Measurements from ENCODE around the gene RASSF6.
"Not testable (repeated sequence)": the region's sequence is repeated elsewhere in the genome, so short reads cannot be mapped to it uniquely, and the experiment has no call there.

Gene RASSF6

DNA sequence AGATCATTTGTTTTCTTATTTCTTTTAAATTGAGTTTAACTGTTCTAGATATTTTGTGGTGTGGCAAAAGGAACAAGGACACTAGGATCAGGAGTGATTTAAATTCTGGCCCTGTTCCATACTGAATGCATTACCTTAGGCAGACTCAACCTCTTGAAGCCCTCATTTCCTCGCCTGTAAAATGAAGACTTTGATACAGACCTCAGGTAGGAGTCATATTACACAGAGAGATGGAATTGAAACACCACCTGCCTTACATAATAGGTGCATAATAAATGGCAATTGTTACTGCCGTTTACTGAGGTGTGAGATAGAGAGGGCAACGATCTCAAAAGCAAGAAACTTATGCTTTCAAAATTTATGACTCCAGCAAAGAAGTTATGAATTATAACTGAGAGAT is 28.2 kb upstream of the RASSF6 start:
- H3K4me3 ChIP-seq (ENCODE audit: low read length), result no peak overlapping the region
- H3K9me3 ChIP-seq (ENCODE audit: insufficient read depth, low read depth, low read length), result no peaks in the 10 kb centered on the region
- no peaks in the 10 kb centered on the region for H3K27me3 ChIP-seq (ENCODE audit: insufficient read depth, low read length)
- H3K4me1 ChIP-seq (ENCODE audit: insufficient read depth, low read length), result no peaks in the 10 kb centered on the region
- no peaks in the 10 kb centered on the region for H3K36me3 ChIP-seq (ENCODE audit: insufficient read depth, low read depth, low read length)
- H3K9ac ChIP-seq (ENCODE audit: low read depth, low read length), result no peak overlapping the region
- no peak overlapping the region for H3K27ac ChIP-seq (ENCODE audit: low read length)

- H3K9me3 ChIP-seq (ENCODE audit: insufficient read depth, low read depth, low read length), result no peaks in the 10 kb centered on the region
- H3K9ac ChIP-seq (ENCODE audit: low read depth, low read length), result no peak overlapping the region
- no peak overlapping the region for H3K27ac ChIP-seq (ENCODE audit: low read length)
- no peak overlapping the region for H3K4me3 ChIP-seq (ENCODE audit: low read length)
- H3K27me3 ChIP-seq (ENCODE audit: insufficient read depth, low read length), result no peaks in the 10 kb centered on the region
- H3K36me3 ChIP-seq (ENCODE audit: insufficient read depth, low read depth, low read length), result no peaks in the 10 kb centered on the region
- no peaks in the 10 kb centered on the region for H3K4me1 ChIP-seq (ENCODE audit: insufficient read depth, low read length)
These were observed 25.9 kb upstream of the RASSF6 start for GRCh38 chr4:73646117-73646516.

DNA sequence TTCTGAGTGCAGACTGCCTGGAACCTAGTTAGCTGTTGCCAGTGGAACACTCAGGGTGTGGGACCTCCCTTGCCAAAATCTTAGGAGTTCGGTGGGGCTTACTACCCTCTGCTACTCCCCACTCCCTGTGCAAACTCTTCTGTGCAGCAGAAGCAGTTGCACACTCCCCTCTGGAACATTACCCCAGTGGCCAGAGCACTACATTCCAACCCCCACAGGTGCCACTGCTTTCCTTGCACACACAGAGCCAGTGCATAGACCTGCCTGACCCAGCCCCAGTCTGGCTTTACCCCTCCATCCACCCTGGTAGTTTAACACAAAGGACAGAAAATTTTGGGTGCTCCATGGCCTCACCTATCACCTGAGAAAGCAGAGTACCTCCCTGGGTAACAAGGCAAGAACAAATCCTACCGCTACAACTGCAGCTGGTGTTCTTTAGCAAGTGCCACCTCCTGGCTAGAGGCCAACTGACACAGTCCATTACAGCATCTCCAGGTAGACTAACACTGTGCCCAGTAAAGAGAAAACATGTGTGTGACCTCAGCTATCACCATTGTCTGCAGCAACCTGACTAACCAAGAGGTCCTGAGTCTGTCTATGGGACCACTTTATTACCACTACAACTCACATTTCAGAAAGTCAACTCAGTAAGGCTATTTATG is 11.5 kb upstream of the RASSF6 start:
- H3K4me3 ChIP-seq (ENCODE audit: low read length), result no peak overlapping the region
- no peak overlapping the region for H3K27ac ChIP-seq (ENCODE audit: low read length)
- H3K27me3 ChIP-seq (ENCODE audit: insufficient read depth, low read length), result no peaks in the 10 kb centered on the region
- H3K4me1 ChIP-seq (ENCODE audit: insufficient read depth, low read length), result no peaks in the 10 kb centered on the region; the same call in 1 of the 2 replicates
- H3K9ac ChIP-seq (ENCODE audit: low read depth, low read length), result no peak overlapping the region
- H3K9me3 ChIP-seq (ENCODE audit: insufficient read depth, low read depth, low read length), result no peaks in the 10 kb centered on the region
- H3K36me3 ChIP-seq (ENCODE audit: insufficient read depth, low read depth, low read length), result no peaks in the 10 kb centered on the region

GRCh38 chr4:73628834-73629233 is 8.6 kb upstream of the RASSF6 start:
- H3K9me3 ChIP-seq (ENCODE audit: insufficient read depth, low read depth, low read length); H3K4me1 ChIP-seq (ENCODE audit: insufficient read depth, low read length); H3K4me3 ChIP-seq (ENCODE audit: low read length); H3K9ac ChIP-seq (ENCODE audit: low read depth, low read length); H3K36me3 ChIP-seq (ENCODE audit: insufficient read depth, low read depth, low read length); H3K27ac ChIP-seq (ENCODE audit: low read length); H3K27me3 ChIP-seq (ENCODE audit: insufficient read depth, low read length): not testable (repeated sequence)

DNA sequence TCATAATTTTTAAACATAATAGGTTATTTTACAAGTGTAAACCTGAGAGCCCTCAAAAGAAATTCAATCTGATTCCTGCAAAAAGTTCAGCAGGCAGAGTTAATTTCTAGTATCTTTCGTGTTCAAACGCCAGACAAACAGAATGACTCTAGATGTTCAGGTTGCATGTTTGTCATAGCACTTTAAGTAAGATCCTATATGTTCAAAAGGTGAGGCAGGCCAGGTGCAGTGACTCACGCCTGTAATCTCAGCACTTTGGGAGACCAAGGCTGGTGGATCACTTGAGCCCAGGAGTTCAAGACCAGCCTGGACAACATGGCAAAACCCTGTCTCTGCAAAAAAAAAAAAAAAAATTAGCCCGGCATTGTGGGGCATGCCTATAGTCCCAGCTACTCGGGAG is 1.1 kb upstream of the RASSF6 start:
- no peaks in the 10 kb centered on the region for H3K4me1 ChIP-seq (ENCODE audit: insufficient read depth, low read length)
- no peaks in the 10 kb centered on the region for H3K9me3 ChIP-seq (ENCODE audit: insufficient read depth, low read depth, low read length)
- H3K4me3 ChIP-seq (ENCODE audit: low read length), result no peak overlapping the region
- no peak overlapping the region for H3K27ac ChIP-seq (ENCODE audit: low read length)
- no peak overlapping the region for H3K9ac ChIP-seq (ENCODE audit: low read depth, low read length)
- H3K36me3 ChIP-seq (ENCODE audit: insufficient read depth, low read depth, low read length), result no peaks in the 10 kb centered on the region
- peaks cover 19% of the 10 kb centered on the region for H3K27me3 ChIP-seq (ENCODE audit: insufficient read depth, low read length)

GRCh38 chr4:73619346-73619745 is 890 bp downstream of the RASSF6 start:
- Histone ChIP-seq H3K4me3 (ENCODE audit: low read length) (no peak overlapping the region), H3K27ac (ENCODE audit: low read length) (no peak overlapping the region), H3K36me3 (ENCODE audit: insufficient read depth, low read depth, low read length) (no peaks in the 10 kb centered on the region)

DNA sequence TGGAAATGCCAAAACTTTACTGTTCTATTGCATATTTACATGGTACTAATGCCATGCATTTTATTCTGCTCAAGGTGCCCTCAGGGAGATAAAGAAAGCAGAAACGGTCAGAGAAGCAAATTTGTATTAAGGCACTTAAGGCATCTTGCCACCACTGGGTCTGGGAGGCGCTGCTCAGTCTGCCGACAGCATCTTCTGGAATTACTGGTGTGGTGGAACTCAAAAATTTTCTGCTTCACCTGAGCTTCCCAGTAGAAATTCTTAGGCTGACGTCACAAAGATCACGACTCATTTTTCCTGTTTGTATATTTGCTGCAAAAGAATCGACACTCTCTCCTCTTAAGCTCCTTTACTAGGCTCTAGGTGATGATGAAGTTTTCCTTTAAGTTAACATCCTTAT is 3.0 kb downstream of the RASSF6 start:
- no peaks in the 10 kb centered on the region for H3K36me3 ChIP-seq (ENCODE audit: insufficient read depth, low read depth, low read length)
- no peak overlapping the region for H3K4me3 ChIP-seq (ENCODE audit: low read length)
- H3K27me3 ChIP-seq (ENCODE audit: insufficient read depth, low read length), result peaks cover 19% of the 10 kb centered on the region
- H3K9me3 ChIP-seq (ENCODE audit: insufficient read depth, low read depth, low read length), result no peaks in the 10 kb centered on the region
- H3K9ac ChIP-seq (ENCODE audit: low read depth, low read length), result no peak overlapping the region
- 0 out of 2 replicates have a peak, but pooled peaks cover 2% of the 10 kb centered on the region for H3K4me1 ChIP-seq (ENCODE audit: insufficient read depth, low read length)
- H3K27ac ChIP-seq (ENCODE audit: low read length), result no peak overlapping the region

More at GRCh38 chr4:73619346-73619745, 890 bp downstream of the RASSF6 start:
- Histone ChIP-seq H3K9ac (ENCODE audit: low read depth, low read length) (no peak overlapping the region), H3K4me1 (ENCODE audit: insufficient read depth, low read length) (0 out of 2 replicates have a peak, but pooled peaks cover 2% of the 10 kb centered on the region), H3K27me3 (ENCODE audit: insufficient read depth, low read length) (peaks cover 19% of the 10 kb centered on the region), H3K9me3 (ENCODE audit: insufficient read depth, low read depth, low read length) (no peaks in the 10 kb centered on the region)

- Histone ChIP-seq H3K4me1 (ENCODE audit: insufficient read depth, low read length) (0 out of 2 replicates have a peak, but pooled peaks cover 2% of the 10 kb centered on the region), H3K9me3 (ENCODE audit: insufficient read depth, low read depth, low read length) (no peaks in the 10 kb centered on the region), H3K36me3 (ENCODE audit: insufficient read depth, low read depth, low read length) (no peaks in the 10 kb centered on the region), H3K9ac (ENCODE audit: low read depth, low read length) (no peak overlapping the region), H3K4me3 (ENCODE audit: low read length) (no peak overlapping the region), H3K27ac (ENCODE audit: low read length) (no peak overlapping the region), H3K27me3 (ENCODE audit: insufficient read depth, low read length) (peaks cover 16% of the 10 kb centered on the region)
These were observed 4.6 kb downstream of the RASSF6 start for GRCh38 chr4:73615613-73616012.

- no peak overlapping the region for H3K27ac ChIP-seq (ENCODE audit: low read length)
- no peaks in the 10 kb centered on the region for H3K9me3 ChIP-seq (ENCODE audit: insufficient read depth, low read depth, low read length)
- peaks cover 4% of the 10 kb centered on the region for H3K27me3 ChIP-seq (ENCODE audit: insufficient read depth, low read length)
- no peaks in the 10 kb centered on the region for H3K36me3 ChIP-seq (ENCODE audit: insufficient read depth, low read depth, low read length)
- no peak overlapping the region for H3K4me3 ChIP-seq (ENCODE audit: low read length)
- no peak overlapping the region for H3K9ac ChIP-seq (ENCODE audit: low read depth, low read length)
- 0 out of 2 replicates have a peak, but pooled peaks cover 2% of the 10 kb centered on the region for H3K4me1 ChIP-seq (ENCODE audit: insufficient read depth, low read length)
These were observed 5.8 kb downstream of the RASSF6 start for GRCh38 chr4:73614311-73614867.

DNA sequence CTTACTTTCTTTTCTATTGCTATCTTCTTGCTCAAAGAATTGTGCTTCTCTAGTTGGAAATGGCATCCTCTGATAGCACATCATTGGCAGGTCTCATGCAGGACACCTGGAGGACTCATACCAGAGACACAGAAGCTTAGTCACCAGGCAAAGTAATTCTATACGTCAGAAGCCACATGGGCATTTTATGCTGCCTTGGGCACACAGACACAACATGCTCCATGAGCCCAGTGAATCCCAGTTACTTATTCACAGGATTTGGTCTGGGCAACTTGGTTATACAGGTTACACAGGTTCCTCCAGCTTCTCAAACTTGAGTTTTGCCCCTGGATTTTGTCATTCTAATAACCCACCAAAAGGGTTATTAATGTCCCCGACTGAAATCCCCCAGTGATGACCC is 7.1 kb downstream of the RASSF6 start:
- Histone ChIP-seq H3K4me3 (ENCODE audit: low read length) (no peak overlapping the region), H3K4me1 (ENCODE audit: insufficient read depth, low read length) (0 out of 2 replicates have a peak, but pooled peaks cover 2% of the 10 kb centered on the region), H3K9ac (ENCODE audit: low read depth, low read length) (no peak overlapping the region), H3K9me3 (ENCODE audit: insufficient read depth, low read depth, low read length) (no peaks in the 10 kb centered on the region), H3K27ac (ENCODE audit: low read length) (no peak overlapping the region), H3K36me3 (ENCODE audit: insufficient read depth, low read depth, low read length) (no peaks in the 10 kb centered on the region), H3K27me3 (ENCODE audit: insufficient read depth, low read length) (no peaks in the 10 kb centered on the region)

DNA sequence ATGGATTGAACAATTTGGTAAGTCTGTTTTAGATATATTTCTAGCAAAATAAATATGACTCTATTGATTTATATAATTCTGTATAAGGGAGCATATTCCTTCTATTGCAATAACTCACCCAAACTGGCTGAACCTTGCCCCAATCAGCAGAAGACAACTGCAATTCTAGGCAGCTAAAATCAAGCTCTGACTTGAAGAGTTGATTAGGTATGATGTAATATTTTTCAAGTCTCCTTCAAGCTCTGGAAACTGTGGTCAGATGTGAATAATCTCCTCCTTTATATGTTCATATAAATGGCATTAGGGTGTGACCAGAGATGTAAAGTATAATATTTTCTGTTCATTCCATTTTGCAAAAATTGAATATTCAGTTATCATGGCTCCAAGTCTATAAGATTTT is 8.2 kb downstream of the RASSF6 start:
- Histone ChIP-seq H3K9ac (ENCODE audit: low read depth, low read length) (no peak overlapping the region), H3K36me3 (ENCODE audit: insufficient read depth, low read depth, low read length) (no peaks in the 10 kb centered on the region), H3K27me3 (ENCODE audit: insufficient read depth, low read length) (no peaks in the 10 kb centered on the region), H3K9me3 (ENCODE audit: insufficient read depth, low read depth, low read length) (no peaks in the 10 kb centered on the region), H3K27ac (ENCODE audit: low read length) (no peak overlapping the region), H3K4me1 (ENCODE audit: insufficient read depth, low read length) (0 out of 2 replicates have a peak, but pooled peaks cover 2% of the 10 kb centered on the region), H3K4me3 (ENCODE audit: low read length) (no peak overlapping the region)

DNA sequence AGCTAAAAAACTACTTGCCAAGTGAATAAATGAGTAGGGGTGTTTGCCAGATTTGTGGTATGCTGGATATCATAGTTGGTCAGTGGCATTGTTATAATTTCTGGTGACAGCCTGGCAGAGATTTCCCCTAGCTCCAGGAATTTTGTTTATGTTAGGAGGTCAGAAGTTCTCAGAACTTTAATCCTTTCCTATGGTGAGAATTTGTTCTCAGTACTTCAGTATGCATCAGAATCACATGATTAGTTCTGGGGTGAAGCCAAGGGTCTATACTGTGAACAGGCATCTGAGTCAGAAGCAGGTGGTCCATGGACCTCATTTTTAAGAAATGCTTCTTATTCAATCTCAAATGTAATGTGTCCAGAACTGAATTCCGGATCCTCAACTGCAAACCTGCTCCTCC is 10.5 kb downstream of the RASSF6 start:
- Histone ChIP-seq H3K4me1 (ENCODE audit: insufficient read depth, low read length) (no peaks in the 10 kb centered on the region), H3K27me3 (ENCODE audit: insufficient read depth, low read length) (no peaks in the 10 kb centered on the region), H3K9ac (ENCODE audit: low read depth, low read length) (no peak overlapping the region), H3K9me3 (ENCODE audit: insufficient read depth, low read depth, low read length) (no peaks in the 10 kb centered on the region), H3K27ac (ENCODE audit: low read length) (no peak overlapping the region), H3K4me3 (ENCODE audit: low read length) (no peak overlapping the region), H3K36me3 (ENCODE audit: insufficient read depth, low read depth, low read length) (no peaks in the 10 kb centered on the region)
